HCT116 (cell line): Measurements from ENCODE around the gene AFF1. TPM values are rescaled to one million over a fixed set of nuclear protein-coding genes. Genes with fewer than 3 reads are reported as not detected.

Experiments
- ATAC-seq: fragments of 200-7000 bp; cut with Tn5 transposase; 2 replicates; pipeline ENCODE4 v1.9.1; 2020; ENCODE audit warnings: mild to moderate bottlenecking, moderate library complexity
- BruUV-seq: library from RNA; stranded (reverse); fragments of 400-500 nt; replicated peaks from 2 replicates; lab custom pipeline; 2021; lab: Mats Ljungman, UMichigan
- CTCF ChIA-PET: fragments of 300-600 bp; sonication (Branson Sonifier 250); formaldehyde crosslinking; loops from one replicate; lab custom pipeline; 2021; ENCODE audit warnings: antibody characterized with exemption; lab: Charles Lee
- POLR2A ChIA-PET: fragments of 300-600, 350-600 bp; sonication (Branson Sonifier 250); formaldehyde crosslinking; loops from one replicate; lab custom pipeline; 2021; ENCODE audit warnings: antibody characterized with exemption; lab: Charles Lee
- RAD21 ChIA-PET, 2 experiments: fragments of 300-600 bp; sonication (Branson Sonifier 250); formaldehyde crosslinking; loops; one replicate each; lab custom pipeline; 2023; ENCODE audit warnings: low total read pairs in 2 of 2; ENCODE audit not compliant: uncharacterized antibody in 2 of 2, unreplicated experiment in 2 of 2, low non-redundant PET in 1 of 2; lab: Charles Lee
- DNase-seq: peaks from one replicate; pipeline ENCODE4 v3.0.0-alpha.2; 2010; ENCODE audit warnings: low read depth, low spot score
- H2AFZ ChIP-seq: fragments of 200-600 bp; shearing (Covaris generic), sonication (generic); 2 replicates; pipeline ENCODE4 v1.6.1; 2017; ENCODE audit warnings: low read depth, mixed run types, mixed read lengths, antibody characterized with exemption, low read length; ENCODE audit not compliant: poor library complexity, severe bottlenecking
- H3K27ac ChIP-seq: 2 replicates; pipeline ENCODE4 v1.5.1; 2012; ENCODE audit warnings: low read depth, low read length
- H3K27me3 ChIP-seq: fragments of 200-600 bp; sonication (generic); 2 replicates; pipeline ENCODE4 v1.6.1; 2016; ENCODE audit warnings: mixed run types, low read length, mixed read lengths; ENCODE audit not compliant: insufficient read depth
- H3K36me3 ChIP-seq, 2 experiments: fragments of 200-500 bp in 1 of 2; fragments of 200-600 bp in 1 of 2; sonication (Bioruptor generic) in 1 of 2; sonication (generic) in 1 of 2; 2 replicates each; pipeline versions ENCODE4 v1.5.1 to v1.6.1; 2014 to 2016; ENCODE audit warnings: low read length in 2 of 2, inconsistent platforms in 1 of 2, mixed read lengths in 1 of 2, mixed run types in 1 of 2; ENCODE audit not compliant: insufficient read depth in 2 of 2, control insufficient read depth in 1 of 2
- H3K4me1 ChIP-seq, 2 experiments: fragments of 200-600 bp in 1 of 2; sonication (generic) in 1 of 2; 2 replicates each; pipeline versions ENCODE4 v1.5.1 to v1.6.1; 2012 to 2017; ENCODE audit warnings: low read length in 2 of 2, inconsistent platforms in 1 of 2, mild to moderate bottlenecking in 1 of 2, mixed read lengths in 1 of 2, mixed run types in 1 of 2, moderate library complexity in 1 of 2; ENCODE audit not compliant: insufficient read depth in 2 of 2, control insufficient read depth in 1 of 2
- H3K4me2 ChIP-seq: fragments of 200-600 bp; sonication (generic); 2 replicates; pipeline ENCODE4 v1.6.1; 2017; ENCODE audit warnings: mixed run types, low read length, mixed read lengths
- H3K4me3 ChIP-seq, 2 experiments: fragments of 200-600 bp in 1 of 2; sonication (generic) in 1 of 2; replicated peaks in 1 of 2; 2 replicates each; pipeline ENCODE4 v1.5.1; 2011 to 2016; ENCODE audit warnings: low read length in 2 of 2, control low read depth in 1 of 2, low read depth in 1 of 2, mild to moderate bottlenecking in 1 of 2, mixed read lengths in 1 of 2, mixed run types in 1 of 2
- H3K79me2 ChIP-seq: fragments of 200-600 bp; sonication (generic); 2 replicates; pipeline ENCODE4 v1.6.1; 2017; ENCODE audit warnings: mild to moderate bottlenecking, mixed run types, low read length, moderate library complexity, mixed read lengths; ENCODE audit not compliant: insufficient read depth
- H3K9ac ChIP-seq: fragments of 200-600 bp; sonication (generic); 2 replicates; pipeline ENCODE4 v1.6.1; 2016; ENCODE audit warnings: low read length, mixed read lengths
- H3K9me2 ChIP-seq: fragments of 200-600 bp; sonication (generic), shearing (Covaris generic); 2 replicates; pipeline ENCODE4 v1.6.1; 2017; ENCODE audit warnings: mixed run types, mild to moderate bottlenecking, moderate library complexity; ENCODE audit not compliant: insufficient read depth
- H3K9me3 ChIP-seq, 2 experiments: fragments of 200-500 bp in 1 of 2; fragments of 200-600 bp in 1 of 2; sonication (Bioruptor generic) in 1 of 2; sonication (generic) in 1 of 2; 2 replicates each; pipeline ENCODE4 v1.6.1; 2014 to 2017; ENCODE audit warnings: low read length in 2 of 2, mixed read lengths in 2 of 2, inconsistent platforms in 1 of 2, low read depth in 1 of 2, mild to moderate bottlenecking in 1 of 2, mixed run types in 1 of 2, moderate library complexity in 1 of 2; ENCODE audit not compliant: control insufficient read depth in 1 of 2, insufficient read depth in 1 of 2
- H4K20me1 ChIP-seq: fragments of 200-600 bp; sonication (generic), shearing (Covaris generic); 2 replicates; pipeline ENCODE4 v1.6.1; 2017; ENCODE audit warnings: mixed run types, mild to moderate bottlenecking, moderate library complexity; ENCODE audit not compliant: insufficient read depth
- CTCF ChIP-seq, 3 experiments: fragments of 200-600 bp in 1 of 3; sonication (generic) in 1 of 3; IDR thresholded peaks in 2 of 3; conservative IDR thresholded peaks in 1 of 3; 2 replicates each; pipeline ENCODE4 v1.5.1; 2012 to 2017; ENCODE audit warnings: low read depth in 2 of 3, low read length in 2 of 3, antibody characterized with exemption in 1 of 3, borderline replicate concordance in 1 of 3, control low read depth in 1 of 3, mild to moderate bottlenecking in 1 of 3, mixed read lengths in 1 of 3, mixed run types in 1 of 3, moderate library complexity in 1 of 3; ENCODE audit not compliant: insufficient read depth in 1 of 3
- ELF1 ChIP-seq: IDR thresholded peaks from 2 replicates; pipeline ENCODE4 v1.6.1; 2012; ENCODE audit warnings: low read depth, borderline replicate concordance
- JUND ChIP-seq: IDR thresholded peaks from 2 replicates; pipeline ENCODE4 v1.6.1; 2012
- RAD21 ChIP-seq: IDR thresholded peaks from 2 replicates; pipeline ENCODE4 v1.6.1; 2012; ENCODE audit warnings: low read depth, mild to moderate bottlenecking
- TCF7L2 ChIP-seq: IDR thresholded peaks from 2 replicates; pipeline ENCODE4 v1.7.0; 2011; ENCODE audit warnings: borderline replicate concordance, inconsistent platforms; ENCODE audit not compliant: insufficient read depth, insufficient read length; ENCODE audit errors: extremely low read depth
- intact Hi-C: fragments of 100-400 bp; cut with micrococcal nuclease; formaldehyde crosslinking; loops from 2 replicates; pipeline ENCODE4 v1.10.0; 2022
- total RNA-seq: library from RNA; stranded (reverse); gene quantifications from one replicate; pipeline ENCODE4 v1.2.1, GENCODE V29; 2021; ENCODE audit not compliant: unreplicated experiment

Gene AFF1
- total RNA-seq, 1 experiment from 2014 or later, result 43.1 TPM

GRCh38 chr4:87188932-87189331 is 254.1 kb downstream of the AFF1 start:
- RAD21 ChIA-PET, result no interaction called here
- Histone ChIP-seq H3K4me3 (no peak overlapping the region), H3K36me3 (no peaks in the 10 kb centered on the region), H3K9ac (no peak overlapping the region), H2AFZ (no peak overlapping the region), H3K4me2 (no peak overlapping the region), H3K79me2 (no peaks in the 10 kb centered on the region), H3K4me1 (no peaks in the 10 kb centered on the region), H3K27ac (no peak overlapping the region), H3K9me2 (no peaks in the 10 kb centered on the region), H3K9me3 (no peaks in the 10 kb centered on the region), H3K27me3 (no peaks in the 10 kb centered on the region), H4K20me1 (no peaks in the 10 kb centered on the region)
- POLR2A ChIA-PET, result no interaction called here
- intact Hi-C loops, result no loop called here
- DNase-seq (no peak), ATAC-seq (no peak)
- BruUV-seq, result no TSS peak
- CTCF ChIA-PET, result no interaction called here
- TF ChIP-seq CTCF (IDR thresholded peaks at IDR 0.05 in 2 of 3, conservative IDR thresholded peaks at IDR 0.05 in 1 of 3; ENCODE audit: borderline replicate concordance in 1 of 3, insufficient read depth in 1 of 3, low read depth in 2 of 3, low read length in 2 of 3), result no peak
- no peak for TF ChIP-seq TCF7L2
- TF ChIP-seq ELF1, result no peak
- TF ChIP-seq RAD21, result no peak
- no peak for TF ChIP-seq JUND

Other genes with a start within 250 kb of the AFF1 start
- not detected for gene SLC10A6, start 85.6 kb upstream of the AFF1 start, total RNA-seq
- gene C4orf36, start 42.6 kb upstream of the AFF1 start, total RNA-seq, result 1.8 TPM